ENCODE results near the gene PYY. TPM values are rescaled to one million over a fixed set of nuclear protein-coding genes. Genes with fewer than 3 reads are reported as not detected.
"Not testable (repeated sequence)": the region's sequence is repeated elsewhere in the genome, so short reads cannot be mapped to it uniquely, and the experiment has no call there.

PYY gene
- total RNA-seq, 1 donor from 2014 or later, result not detected

GRCh38 chr17:43967251-43967875, 13.6 kb upstream of the PYY start:
- no peaks in the 10 kb centered on the region for H3K9me3 ChIP-seq (replicated peaks)
- no peak for TF ChIP-seq CTCF (IDR thresholded peaks at IDR 0.05; ENCODE audit: borderline replicate concordance)
- no peaks in the 10 kb centered on the region for H3K4me1 ChIP-seq
- no peak for DNase-seq
- H3K27me3 ChIP-seq (ENCODE audit: low read depth), result peaks cover 26% of the 10 kb centered on the region
- no peak overlapping the region for H3K27ac ChIP-seq (replicated peaks)
- intact Hi-C loops (cut with micrococcal nuclease), result no loop called here
- no peak overlapping the region for H3K4me3 ChIP-seq
- H3K36me3 ChIP-seq, result no peaks in the 10 kb centered on the region

GRCh38 chr17:43966276-43966675, 12.5 kb upstream of the PYY start:
- Histone ChIP-seq H3K27ac (replicated peaks) (no peak overlapping the region), H3K27me3 (ENCODE audit: low read depth) (peaks cover 32% of the 10 kb centered on the region), H3K9me3 (replicated peaks) (no peaks in the 10 kb centered on the region), H3K36me3 (no peaks in the 10 kb centered on the region), H3K4me3 (no peak overlapping the region), H3K4me1 (no peaks in the 10 kb centered on the region)
- intact Hi-C loops (cut with micrococcal nuclease), result no loop called here
- DNase-seq, result no peak
- no peak for TF ChIP-seq CTCF (IDR thresholded peaks at IDR 0.05; ENCODE audit: borderline replicate concordance)

- TF ChIP-seq CTCF (IDR thresholded peaks at IDR 0.05; ENCODE audit: borderline replicate concordance), result no peak
- H3K27me3 ChIP-seq (ENCODE audit: low read depth), result peaks cover 50% of the 10 kb centered on the region
- H3K4me3 ChIP-seq, result no peak overlapping the region
- H3K9me3 ChIP-seq (replicated peaks), result no peaks in the 10 kb centered on the region
- no peaks in the 10 kb centered on the region for H3K4me1 ChIP-seq
- H3K27ac ChIP-seq (replicated peaks), result no peak overlapping the region
- DNase-seq, result no peak
- intact Hi-C loops (cut with micrococcal nuclease), result no loop called here
- H3K36me3 ChIP-seq, result no peaks in the 10 kb centered on the region
These were observed 8.7 kb upstream of the PYY start for GRCh38 chr17:43962479-43962878.

DNA sequence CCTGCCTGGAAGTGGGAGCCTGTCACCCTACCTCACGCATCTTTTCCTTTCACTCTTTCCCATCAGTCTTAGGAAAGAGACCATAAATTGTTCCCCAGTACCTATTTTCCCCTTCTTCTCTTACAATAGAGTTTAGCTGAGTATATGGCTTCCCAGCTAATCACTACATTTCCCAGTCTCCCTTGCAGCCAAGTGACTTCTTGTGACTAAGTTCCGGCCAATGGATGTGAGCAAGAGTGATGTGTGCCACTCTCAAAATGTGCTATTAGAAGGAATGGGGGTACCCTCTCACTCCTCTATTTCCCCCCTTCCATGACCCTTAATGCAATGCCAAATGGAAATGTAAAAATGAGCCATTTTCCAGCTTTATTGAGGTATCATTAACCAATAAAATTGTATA, 8.2 kb upstream of the PYY start:
- Histone ChIP-seq H3K27me3 (ENCODE audit: low read depth) (peaks cover 54% of the 10 kb centered on the region), H3K36me3 (no peaks in the 10 kb centered on the region), H3K27ac (replicated peaks) (no peak overlapping the region), H3K4me1 (no peaks in the 10 kb centered on the region), H3K4me3 (no peak overlapping the region), H3K9me3 (replicated peaks) (no peaks in the 10 kb centered on the region)
- intact Hi-C loops (cut with micrococcal nuclease), result no loop called here
- DNase-seq, result no peak
- no peak for TF ChIP-seq CTCF (IDR thresholded peaks at IDR 0.05; ENCODE audit: borderline replicate concordance)

- H3K27me3 ChIP-seq (ENCODE audit: low read depth), result peaks cover 60% of the 10 kb centered on the region
- H3K4me1 ChIP-seq; H3K4me3 ChIP-seq; H3K9me3 ChIP-seq (replicated peaks); H3K36me3 ChIP-seq; intact Hi-C loops (cut with micrococcal nuclease); DNase-seq; H3K27ac ChIP-seq (replicated peaks): not testable (repeated sequence)
These were observed 7.6 kb upstream of the PYY start for GRCh38 chr17:43961292-43961691.

DNA sequence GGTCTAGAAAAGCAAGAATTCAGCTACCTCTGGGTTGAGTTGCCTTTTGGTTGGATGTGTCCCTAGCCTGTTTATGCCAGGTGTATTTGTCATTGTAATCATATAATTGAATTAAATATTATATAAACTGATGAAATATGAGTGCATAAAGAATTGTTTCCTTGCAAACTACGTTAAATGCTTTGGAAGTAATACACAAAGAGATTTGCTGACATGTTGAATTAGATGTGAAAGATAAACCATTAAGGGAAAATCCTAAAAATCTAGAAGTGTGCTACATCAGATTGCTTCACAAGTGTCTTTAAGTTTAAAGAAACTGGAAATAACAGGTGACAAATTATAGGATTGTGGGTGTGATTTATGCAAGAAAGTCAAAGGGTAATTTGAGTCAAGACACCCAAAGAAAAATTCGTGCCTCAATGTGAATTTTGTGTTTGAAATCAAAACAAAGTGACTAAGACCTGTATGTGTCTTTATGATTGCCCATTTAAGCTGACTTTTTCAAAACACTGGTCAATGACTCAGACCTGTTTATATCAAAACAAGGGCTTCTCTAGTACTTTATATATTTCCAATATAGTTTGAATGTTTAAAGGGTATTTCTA, 5.1 kb upstream of the PYY start:
- Histone ChIP-seq H3K9me3 (replicated peaks) (no peaks in the 10 kb centered on the region), H3K4me1 (no peaks in the 10 kb centered on the region), H3K36me3 (no peaks in the 10 kb centered on the region), H3K27ac (replicated peaks) (no peak overlapping the region), H3K4me3 (no peak overlapping the region), H3K27me3 (ENCODE audit: low read depth) (peaks cover 82% of the 10 kb centered on the region)
- intact Hi-C loops (cut with micrococcal nuclease), result no loop called here
- no peak for TF ChIP-seq CTCF (IDR thresholded peaks at IDR 0.05; ENCODE audit: borderline replicate concordance)
- DNase-seq, result no peak

Data from left ventricle myocardium inferior (tissue), 1 donor.